Gastroesophageal sphincter (tissue), 4 donors: ENCODE results near the gene MGRN1. TPM values are rescaled to one million over a fixed set of nuclear protein-coding genes. Genes with fewer than 3 reads are reported as not detected.

ENCODE experiments used
- ATAC-seq: fragments of 150-250 bp; one replicate; pipeline ENCODE4 v1.9.1; 2016; ENCODE audit warnings: mild to moderate bottlenecking, moderate library complexity
- H3K27ac ChIP-seq, 4 donors: fragments of 200-600 bp; sonication (generic) in 3 of 4; 1 replicate in 3 of 4; 2 replicates in 1 of 4; pipeline ENCODE4 v1.5.1; 2016 to 2019
- H3K27me3 ChIP-seq: fragments of 200-600 bp; sonication (generic); one replicate; pipeline ENCODE4 v1.5.1; 2019
- H3K36me3 ChIP-seq, 2 donors: fragments of 200-600 bp; sonication (generic); one replicate each; pipeline ENCODE4 v1.5.1; 2019; ENCODE audit warnings: control low read depth in 1 of 2
- H3K4me1 ChIP-seq, 3 donors: fragments of 200-600 bp; sonication (generic); 1 replicate in 2 of 3; 2 replicates in 1 of 3; pipeline ENCODE4 v1.5.1; 2016 to 2019; ENCODE audit warnings: control low read depth in 2 of 3
- H3K4me3 ChIP-seq, 2 donors: fragments of 200-600 bp; sonication (generic); one replicate each; pipeline ENCODE4 v1.5.1; 2019; ENCODE audit warnings: mild to moderate bottlenecking in 1 of 2, moderate library complexity in 1 of 2
- H3K9me3 ChIP-seq, 3 donors: fragments of 200-600 bp; sonication (generic); one replicate each; pipeline ENCODE4 v1.5.1; 2017 to 2019; ENCODE audit warnings: control low read depth in 2 of 3
- CTCF ChIP-seq, 4 experiments: fragments of 200-600 bp in 2 of 4; fragments of 450-650 bp in 2 of 4; sonication (generic) in 1 of 4; IDR thresholded peaks; one replicate each; pipeline ENCODE4 v1.5.1; 2017 to 2019; ENCODE audit warnings: antibody characterized with exemption in 4 of 4, mild to moderate bottlenecking in 2 of 4, moderate library complexity in 2 of 4
- EP300 ChIP-seq: sonication (generic); formaldehyde crosslinking; IDR thresholded peaks from one replicate; pipeline ENCODE4 v1.6.1; 2017; ENCODE audit warnings: antibody characterized with exemption, mild to moderate bottlenecking
- POLR2A ChIP-seq, 2 donors: fragments of 450-650 bp; IDR thresholded peaks; one replicate each; pipeline ENCODE4 v1.6.1; 2017; ENCODE audit warnings: antibody characterized with exemption in 2 of 2, mild to moderate bottlenecking in 2 of 2, moderate library complexity in 1 of 2
- POLR2AphosphoS5 ChIP-seq: sonication (generic); formaldehyde crosslinking; IDR thresholded peaks from one replicate; pipeline ENCODE4 v1.6.1; 2017; ENCODE audit warnings: antibody characterized with exemption
- WGBS, 2 donors: methylation state at CpG; one replicate each; pipeline ENCODE4 v1.1.5; 2018; ENCODE audit warnings: low coverage in 1 of 2; 5-methylcytosine and 5-hydroxymethylcytosine counted together
- total RNA-seq, 4 donors: library from RNA; depleted of rRNA; stranded (reverse); fragments of >200 nt; gene quantifications; one replicate each; pipeline ENCODE4 v1.1.0, GENCODE V29; 2016

Gene MGRN1
- total RNA-seq, 4 donors from 2014 or later, result 29.2 to 67.0 (median 40.5) TPM

GRCh38 chr16:4693956-4694641 is 69.5 kb downstream of the MGRN1 start:
- Histone ChIP-seq H3K27me3 (no peaks in the 10 kb centered on the region), H3K9me3 (no peaks in the 10 kb centered on the region), H3K36me3 (peaks cover 0 to 57% of the 10 kb centered on the region in 2 donors), H3K4me3 (peak overlapping the region; percentile 83 to 99), H3K4me1 (peaks cover 0 to 45% (median 19%) of the 10 kb centered on the region in 3 donors), H3K27ac (peak overlapping the region; percentile 72 to 96 (median 86))
- 0% methylated on average over 1 of the region's 54 CpGs; no CpG with 5 or more reads in 1 of the 2 donors for WGBS, 2 donors
- peak; percentile 19 for ATAC-seq
- TF ChIP-seq EP300 (no peak), CTCF (IDR thresholded peaks at IDR 0.05) (no peak), POLR2AphosphoS5 (no peak), POLR2A (IDR thresholded peaks at IDR 0.05) (no peak)

- Histone ChIP-seq H3K36me3 (peaks cover 0 to 57% of the 10 kb centered on the region in 2 donors), H3K4me3 (peak overlapping the region in 1 of 2 donors; percentile 99)
- 0 to 20% methylated on average over 1 of the region's 26 CpGs for WGBS, 2 donors
Measured at GRCh38 chr16:4694642-4695451, 70.2 kb downstream of the MGRN1 start.

GRCh38 chr16:4695473-4696171 is 71.0 kb downstream of the MGRN1 start:
- Histone ChIP-seq H3K4me3 (no peak overlapping the region), H3K9me3 (no peaks in the 10 kb centered on the region), H3K36me3 (peaks cover 0 to 58% of the 10 kb centered on the region in 2 donors), H3K27me3 (no peaks in the 10 kb centered on the region), H3K4me1 (peaks cover 0 to 45% (median 19%) of the 10 kb centered on the region in 3 donors), H3K27ac (peak overlapping the region in 3 of 4 donors; percentile 83 to 96 (median 90))
- WGBS, 2 donors, result 0 to 42% methylated on average over 1 to 7 of the region's 12 CpGs
- ATAC-seq, result no peak
- TF ChIP-seq POLR2AphosphoS5 (no peak), CTCF (IDR thresholded peaks at IDR 0.05) (no peak), EP300 (no peak), POLR2A (IDR thresholded peaks at IDR 0.05) (no peak)

More at GRCh38 chr16:4694642-4695451, 70.2 kb downstream of the MGRN1 start:
- Histone ChIP-seq H3K4me1 (peaks cover 0 to 45% (median 19%) of the 10 kb centered on the region in 3 donors), H3K27ac (peak overlapping the region in 3 of 4 donors; percentile 83 to 96 (median 90)), H3K9me3 (no peaks in the 10 kb centered on the region), H3K27me3 (no peaks in the 10 kb centered on the region)
- ATAC-seq, result no peak
- TF ChIP-seq CTCF (IDR thresholded peaks at IDR 0.05) (no peak), EP300 (no peak), POLR2AphosphoS5 (no peak), POLR2A (IDR thresholded peaks at IDR 0.05) (no peak)

- WGBS, 2 donors, result no CpG with 5 or more reads among the region's 19 CpGs
- Histone ChIP-seq H3K9me3 (no peaks in the 10 kb centered on the region), H3K27ac (peak overlapping the region in 3 of 4 donors; percentile 46 to 96 (median 83)), H3K27me3 (no peaks in the 10 kb centered on the region), H3K4me1 (peaks cover 0 to 45% (median 19%) of the 10 kb centered on the region in 3 donors), H3K4me3 (no peak overlapping the region), H3K36me3 (peaks cover 0 to 65% of the 10 kb centered on the region in 2 donors)
- peak; percentile 22 for ATAC-seq
- no peak for TF ChIP-seq POLR2AphosphoS5
- no peak for TF ChIP-seq CTCF (IDR thresholded peaks at IDR 0.05)
- TF ChIP-seq POLR2A (IDR thresholded peaks at IDR 0.05), result no peak
- no peak for TF ChIP-seq EP300
Measured at GRCh38 chr16:4696172-4696904, 71.7 kb downstream of the MGRN1 start.
